HG03575 (cell line): ENCODE results near the gene GRAMD4.

Experiments
- ATAC-seq: cut with Tn5 transposase; IDR thresholded peaks from one replicate; pipeline ENCODE4 v1.9.1; 2021; ENCODE audit not compliant: unreplicated experiment, insufficient number of reproducible peaks, low FRiP score; ENCODE audit errors: extremely low read depth

The GRAMD4 gene

DNA sequence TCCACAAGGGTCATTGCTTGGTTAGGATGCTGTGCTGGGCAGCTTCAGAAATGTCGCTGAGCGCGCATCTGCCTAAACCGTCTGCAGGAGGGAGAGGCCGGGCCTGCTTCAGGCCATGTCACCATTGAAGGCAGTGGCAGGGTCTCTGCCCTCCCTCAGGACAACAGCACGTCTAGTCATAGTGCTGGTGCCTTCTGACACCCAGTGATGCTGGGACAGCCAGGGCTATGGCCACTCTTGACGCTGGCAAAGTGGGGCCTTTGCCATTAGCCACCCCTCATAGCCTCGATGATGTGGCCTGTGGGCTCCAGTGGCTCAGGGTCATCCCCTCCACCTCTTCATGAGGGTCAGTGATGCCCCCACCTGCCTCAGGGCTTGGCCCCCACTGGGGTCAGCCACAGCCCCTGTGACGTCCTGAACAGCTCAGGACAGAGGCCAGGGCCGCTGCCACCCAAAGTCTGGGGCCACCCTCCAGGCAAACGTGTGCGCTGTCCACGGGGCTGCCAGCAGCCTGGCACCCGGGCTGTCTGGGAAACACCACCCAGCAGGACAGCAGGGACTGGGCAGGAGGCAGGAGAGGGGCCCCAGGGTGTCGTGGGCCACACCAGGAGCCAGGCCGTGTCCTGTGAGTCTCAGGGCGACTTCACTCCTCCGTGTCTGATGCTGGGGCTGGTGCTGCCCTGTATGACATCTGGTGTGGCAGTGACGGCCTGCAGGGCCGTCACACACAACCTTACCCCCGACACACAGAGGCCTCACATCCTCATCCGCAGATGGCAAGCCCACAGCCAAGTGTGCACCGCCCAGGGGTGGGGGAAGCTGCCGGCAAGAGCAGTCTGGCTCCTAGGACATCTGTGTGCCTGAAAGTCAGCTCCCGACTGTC lies 75.4 kb downstream of the GRAMD4 start:
- no peak for ATAC-seq

DNA sequence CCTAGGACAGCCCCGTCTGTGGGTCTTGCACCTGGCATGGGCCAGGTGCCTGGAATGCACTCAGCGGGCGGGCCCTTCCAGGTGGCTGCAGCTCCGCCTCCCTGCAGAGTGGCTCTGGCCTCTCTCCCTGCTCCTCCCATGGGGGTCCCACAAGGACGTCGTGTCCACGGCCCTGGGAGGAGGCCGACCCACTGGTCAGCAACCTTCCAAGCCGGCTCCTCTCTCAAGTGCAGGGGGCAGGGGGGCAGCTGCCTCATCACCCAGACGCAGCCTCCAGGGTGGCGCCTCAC lies 76.0 kb downstream of the GRAMD4 start:
- ATAC-seq, result no peak

DNA sequence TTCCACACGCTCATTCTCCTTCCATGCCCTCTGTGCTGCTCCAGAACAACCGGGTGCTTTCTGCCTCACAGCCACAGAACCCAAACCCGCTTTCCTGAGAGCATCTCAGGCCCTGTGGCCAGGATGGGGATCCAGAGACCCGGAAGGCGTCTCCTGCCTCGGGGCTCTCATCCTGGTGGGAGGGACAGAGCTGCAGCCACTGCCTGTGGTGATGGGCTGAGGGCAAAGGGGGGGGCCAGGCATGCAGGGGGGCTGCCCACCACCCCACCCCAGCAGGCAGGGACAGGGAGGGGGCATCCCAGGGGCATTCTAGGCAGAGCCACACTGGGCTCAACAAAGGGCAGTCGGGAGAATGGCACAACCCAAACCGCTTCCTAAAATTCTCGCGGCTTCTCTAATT lies 76.4 kb downstream of the GRAMD4 start:
- no peak for ATAC-seq

GRCh38 chr22:46697811-46698515 lies 77.8 kb downstream of the GRAMD4 start:
- ATAC-seq, result no peak

DNA sequence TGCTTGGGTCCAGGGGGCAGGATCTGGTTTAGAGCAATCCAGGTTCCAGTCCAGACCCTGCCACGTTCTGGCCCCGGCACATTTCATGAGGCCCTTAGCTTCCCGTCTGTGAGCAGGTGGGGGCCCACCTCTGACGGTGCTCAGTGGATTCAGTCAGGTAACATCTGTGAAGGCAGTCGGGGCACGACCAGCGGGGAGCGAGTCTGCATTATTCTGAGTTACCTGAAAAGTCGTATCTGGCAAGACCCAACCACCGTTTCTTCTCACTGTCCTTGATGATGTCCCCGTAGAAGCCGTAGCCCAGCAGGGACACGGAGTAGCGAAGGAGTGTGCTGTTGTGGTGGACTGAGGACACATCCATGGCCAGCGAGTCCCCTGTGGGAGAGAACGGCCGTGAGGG lies 78.9 kb downstream of the GRAMD4 start:
- no peak for ATAC-seq

- ATAC-seq, result no peak
Observed at GRCh38 chr22:46701262-46701661, 81.1 kb downstream of the GRAMD4 start.

GRCh38 chr22:46703171-46703995 lies 83.2 kb downstream of the GRAMD4 start:
- ATAC-seq, result no peak

DNA sequence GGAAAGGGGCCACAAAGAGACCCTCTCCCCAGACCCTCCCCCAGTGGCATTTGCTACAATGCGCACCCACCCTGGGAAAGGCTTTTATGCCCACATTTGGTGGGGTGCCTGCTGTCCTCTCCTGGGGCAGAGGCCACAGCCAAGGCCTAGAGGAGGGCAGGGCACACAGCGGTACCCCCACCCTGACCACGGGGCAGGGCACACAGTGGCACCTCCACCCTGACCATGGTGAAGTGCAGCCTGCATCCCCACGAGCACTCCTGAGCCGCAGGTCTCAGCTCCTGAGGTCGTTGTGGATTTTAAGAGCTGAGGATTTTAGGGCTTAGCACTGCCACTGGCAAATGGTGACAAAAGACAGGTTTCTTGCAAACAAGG lies 83.8 kb downstream of the GRAMD4 start:
- no peak for ATAC-seq

GRCh38 chr22:46706060-46706459 lies 85.9 kb downstream of the GRAMD4 start:
- ATAC-seq, result no peak

GRCh38 chr22:46707305-46707704 lies 87.1 kb downstream of the GRAMD4 start:
- ATAC-seq, result no peak

DNA sequence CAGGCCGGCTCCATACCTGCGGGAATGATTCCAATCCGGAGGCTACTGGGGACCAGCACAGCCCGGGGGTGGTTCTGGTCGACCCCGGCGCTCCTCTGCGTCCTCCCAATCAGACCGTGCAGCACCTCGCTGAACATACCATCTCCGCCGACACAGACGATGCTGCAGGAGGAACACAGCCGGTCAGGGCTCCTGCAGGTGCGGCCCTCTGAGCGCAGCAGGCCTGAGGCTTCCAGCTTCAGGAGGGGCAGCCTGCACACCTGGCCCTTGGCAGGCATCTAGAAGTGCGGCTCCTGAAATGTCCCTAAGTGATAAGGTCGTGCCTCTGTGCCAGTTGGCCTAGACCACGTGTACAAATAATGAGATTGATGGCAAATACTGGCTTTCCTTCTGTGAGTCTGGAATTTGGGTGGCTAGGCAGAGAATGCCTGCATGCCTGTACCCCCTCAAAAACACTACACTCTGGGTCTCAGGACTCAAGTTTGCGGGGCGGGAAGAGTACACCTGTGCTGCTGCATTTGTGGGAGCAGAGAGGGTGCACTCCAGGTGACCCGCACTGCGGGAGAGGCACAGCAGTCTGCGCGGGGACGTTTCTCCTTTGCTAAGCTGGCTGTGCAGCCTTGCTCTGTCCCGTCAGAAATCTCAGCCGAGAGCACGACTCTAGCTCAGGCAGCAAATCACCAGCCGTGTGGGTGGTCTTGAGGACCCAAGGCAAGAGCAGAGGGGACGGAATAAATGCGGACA lies 87.8 kb downstream of the GRAMD4 start:
- no peak for ATAC-seq

- ATAC-seq, result no peak
Observed at GRCh38 chr22:46708766-46709330, 88.7 kb downstream of the GRAMD4 start.

GRCh38 chr22:46710806-46711205 lies 90.6 kb downstream of the GRAMD4 start:
- no peak for ATAC-seq

DNA sequence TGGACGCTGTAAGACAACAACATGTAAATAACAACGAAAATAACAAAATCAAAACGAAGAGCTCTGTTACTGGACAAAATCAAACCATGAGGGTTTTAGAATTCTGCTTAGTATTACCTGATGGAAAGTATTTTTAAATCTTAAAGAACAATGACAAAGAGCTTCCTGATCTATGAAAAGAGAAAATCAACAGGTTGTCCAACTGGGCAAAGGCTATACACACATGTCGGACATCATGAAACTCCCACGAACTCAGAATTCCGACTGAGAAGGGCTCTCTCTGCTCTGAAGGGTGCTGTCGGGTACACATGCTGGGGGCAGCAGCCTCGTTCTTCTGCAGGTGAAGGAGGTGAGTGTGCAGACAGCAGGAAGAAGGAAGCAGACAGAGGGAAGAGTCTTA lies 92.1 kb downstream of the GRAMD4 start:
- ATAC-seq, result no peak

DNA sequence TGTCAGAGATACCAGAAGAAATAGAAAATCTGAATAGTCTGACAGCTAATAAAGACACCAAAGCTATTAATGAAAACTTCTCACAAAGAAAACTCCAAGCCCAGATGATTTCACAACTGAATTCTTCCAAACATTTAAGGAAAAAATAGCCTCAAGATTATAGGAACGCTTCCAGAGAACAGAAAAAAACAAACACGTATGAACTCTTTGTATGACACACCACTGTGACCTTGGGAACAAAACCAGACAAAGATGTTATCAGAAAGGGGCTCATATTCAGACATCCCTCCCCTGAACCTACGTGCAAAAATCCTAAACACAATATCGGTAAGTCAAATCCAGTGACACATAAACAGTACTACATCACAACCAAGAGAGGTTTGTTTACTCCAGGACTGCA lies 94.4 kb downstream of the GRAMD4 start:
- ATAC-seq, result no peak

- no peak for ATAC-seq
Observed at GRCh38 chr22:46719921-46720320, 99.7 kb downstream of the GRAMD4 start.

- no peak for ATAC-seq
Observed at GRCh38 chr22:46721501-46722085, 101.4 kb downstream of the GRAMD4 start.

DNA sequence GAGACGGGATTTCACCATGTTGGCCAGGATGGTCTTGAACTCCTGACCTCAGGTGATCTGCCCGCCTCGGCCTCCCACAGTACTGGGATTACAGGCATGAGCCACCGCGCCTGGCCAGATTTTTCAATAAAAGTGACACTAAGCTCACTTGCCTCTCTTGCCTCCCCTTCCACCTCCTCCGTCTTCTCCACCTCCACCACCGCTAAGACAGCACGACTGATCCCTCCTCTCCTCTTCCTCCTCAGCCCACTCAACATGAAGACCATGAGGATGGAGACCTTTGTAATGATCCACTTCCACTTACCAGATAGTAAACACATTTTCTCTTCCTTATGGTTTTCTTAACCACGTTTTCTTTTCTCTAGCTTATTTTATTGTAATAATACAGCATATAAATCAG lies 103.7 kb downstream of the GRAMD4 start:
- no peak for ATAC-seq

DNA sequence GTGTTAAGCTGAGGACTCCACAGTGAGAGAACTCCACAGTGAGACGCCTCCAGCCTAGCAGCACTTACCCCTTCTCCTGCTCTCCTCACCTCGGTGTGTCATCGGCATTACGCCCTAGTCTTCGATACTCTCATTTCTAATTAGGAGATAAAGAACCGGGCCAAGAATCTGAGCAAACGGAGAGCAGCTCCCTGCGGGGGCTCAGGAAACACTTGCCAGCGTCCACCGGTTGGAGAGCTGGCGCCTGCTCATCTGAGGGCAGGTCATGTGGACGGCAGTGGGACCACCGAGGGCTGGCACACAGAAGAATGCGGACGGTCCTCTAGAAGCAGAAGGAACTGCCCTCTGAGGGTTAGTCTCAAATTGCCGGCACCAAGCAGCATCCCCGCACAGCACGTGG lies 104.9 kb downstream of the GRAMD4 start:
- no peak for ATAC-seq
